AG04450 (cell line): ENCODE results near the gene WDR20. TPM values are rescaled to one million over a fixed set of nuclear protein-coding genes. Genes with fewer than 3 reads are reported as not detected.

Experiments
- CTCF ChIA-PET: fragments of 300-600, 350-600 bp; formaldehyde crosslinking; extraction: SDS; loops from one replicate; lab custom pipeline; 2022; ENCODE audit warnings: antibody characterized with exemption, inconsistent platforms; lab: Charles Lee
- POLR2A ChIA-PET: fragments of 350-600 bp; formaldehyde crosslinking; extraction: SDS; loops from one replicate; lab custom pipeline; 2021; ENCODE audit warnings: antibody characterized with exemption, inconsistent platforms; lab: Yijun Ruan, JAX
- DNase-seq: peaks from one replicate; pipeline ENCODE4 v3.0.0-alpha.2; 2011; ENCODE audit warnings: low read depth, low spot score
- H3K27ac ChIP-seq: one replicate; pipeline ENCODE4 v1.5.1; 2012; ENCODE audit warnings: low read depth, low read length, control low read depth
- H3K27me3 ChIP-seq: one replicate; pipeline ENCODE4 v1.6.0; 2012; ENCODE audit warnings: low read length; ENCODE audit not compliant: control insufficient read depth, insufficient read depth
- H3K4me3 ChIP-seq: 2 replicates; pipeline ENCODE4 v1.5.1; 2011; ENCODE audit warnings: mild to moderate bottlenecking, low read depth, low read length, control low read depth
- H3K9me3 ChIP-seq: 2 replicates; pipeline ENCODE4 v1.5.1; 2012; ENCODE audit warnings: low read length; ENCODE audit not compliant: control insufficient read depth, insufficient read depth
- polyA plus RNA-seq: library from polyadenylated mRNA; depleted of rRNA; stranded (reverse); fragments of >200 nt; gene quantifications from 2 replicates; pipeline ENCODE4 v1.2.3, GENCODE V29; 2011
- TF ChIP-seq, protein P1 (sequence below): IDR thresholded peaks from 2 replicates; pipeline ENCODE4 v1.5.1; 2011; ENCODE audit warnings: low read depth, low read length, control low read depth, inconsistent platforms

Gene WDR20
- polyA plus RNA-seq, 1 experiment, result 16.6 TPM

DNA sequence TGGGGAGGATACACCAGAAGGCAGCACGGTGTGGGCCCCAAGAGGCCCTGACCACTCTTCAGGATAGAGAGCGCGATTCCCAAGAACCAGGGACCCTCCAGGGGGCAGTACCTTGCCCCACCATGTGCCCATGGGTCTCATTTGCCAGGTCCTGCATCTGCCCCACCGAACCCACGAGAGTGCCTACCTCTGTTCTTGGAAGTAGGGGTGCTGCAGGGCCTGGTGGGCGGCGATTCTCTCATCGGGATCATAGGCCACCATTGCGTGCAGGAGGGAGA is 92.6 kb downstream of the WDR20 start:
- peaks cover 4% of the 10 kb centered on the region; the same call in 1 of the 2 replicates for H3K9me3 ChIP-seq
- ChIA-PET POLR2A (no interaction called here), CTCF (interaction anchor here (1.1 kb wide), 2 partner anchors 82 to 83 kb away, joined by 4 to 7 read pairs; no protein-coding TSS in a partner anchor)
- H3K27me3 ChIP-seq, result no peaks in the 10 kb centered on the region
- TF ChIP-seq, protein P1, sequence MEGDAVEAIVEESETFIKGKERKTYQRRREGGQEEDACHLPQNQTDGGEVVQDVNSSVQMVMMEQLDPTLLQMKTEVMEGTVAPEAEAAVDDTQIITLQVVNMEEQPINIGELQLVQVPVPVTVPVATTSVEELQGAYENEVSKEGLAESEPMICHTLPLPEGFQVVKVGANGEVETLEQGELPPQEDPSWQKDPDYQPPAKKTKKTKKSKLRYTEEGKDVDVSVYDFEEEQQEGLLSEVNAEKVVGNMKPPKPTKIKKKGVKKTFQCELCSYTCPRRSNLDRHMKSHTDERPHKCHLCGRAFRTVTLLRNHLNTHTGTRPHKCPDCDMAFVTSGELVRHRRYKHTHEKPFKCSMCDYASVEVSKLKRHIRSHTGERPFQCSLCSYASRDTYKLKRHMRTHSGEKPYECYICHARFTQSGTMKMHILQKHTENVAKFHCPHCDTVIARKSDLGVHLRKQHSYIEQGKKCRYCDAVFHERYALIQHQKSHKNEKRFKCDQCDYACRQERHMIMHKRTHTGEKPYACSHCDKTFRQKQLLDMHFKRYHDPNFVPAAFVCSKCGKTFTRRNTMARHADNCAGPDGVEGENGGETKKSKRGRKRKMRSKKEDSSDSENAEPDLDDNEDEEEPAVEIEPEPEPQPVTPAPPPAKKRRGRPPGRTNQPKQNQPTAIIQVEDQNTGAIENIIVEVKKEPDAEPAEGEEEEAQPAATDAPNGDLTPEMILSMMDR, result no peak
- no peak for DNase-seq
- H3K27ac ChIP-seq, result no peak overlapping the region
- H3K4me3 ChIP-seq, result no peak overlapping the region

DNA sequence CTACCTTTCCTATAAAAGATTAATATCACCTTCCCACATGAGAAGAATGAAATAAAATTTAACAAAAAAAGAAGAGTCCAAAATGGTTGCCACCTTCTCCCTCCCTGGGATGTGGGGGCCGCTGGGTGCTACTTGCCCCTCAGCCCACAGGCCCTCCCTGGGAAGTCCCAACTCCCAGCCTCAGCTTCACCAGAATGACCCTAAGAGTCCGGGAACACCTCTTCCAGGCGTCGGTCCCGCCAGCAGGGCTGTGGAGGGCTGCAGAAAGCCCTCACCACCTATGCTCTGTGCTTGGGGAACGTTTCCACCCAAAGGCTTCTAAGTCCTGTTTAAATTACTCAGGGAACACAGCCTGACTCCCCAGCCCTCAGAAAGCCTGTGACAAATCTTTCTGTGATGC is 93.4 kb downstream of the WDR20 start:
- peaks cover 4% of the 10 kb centered on the region; the same call in 1 of the 2 replicates for H3K9me3 ChIP-seq
- ChIA-PET POLR2A (no interaction called here), CTCF (interaction anchor here (1.1 kb wide), 1 partner anchor 81 kb away, joined by 7 read pairs; no protein-coding TSS in a partner anchor)
- H3K4me3 ChIP-seq, result no peak overlapping the region
- DNase-seq, result no peak
- no peaks in the 10 kb centered on the region for H3K27me3 ChIP-seq
- TF ChIP-seq, protein P1, result no peak
- H3K27ac ChIP-seq, result no peak overlapping the region

DNA sequence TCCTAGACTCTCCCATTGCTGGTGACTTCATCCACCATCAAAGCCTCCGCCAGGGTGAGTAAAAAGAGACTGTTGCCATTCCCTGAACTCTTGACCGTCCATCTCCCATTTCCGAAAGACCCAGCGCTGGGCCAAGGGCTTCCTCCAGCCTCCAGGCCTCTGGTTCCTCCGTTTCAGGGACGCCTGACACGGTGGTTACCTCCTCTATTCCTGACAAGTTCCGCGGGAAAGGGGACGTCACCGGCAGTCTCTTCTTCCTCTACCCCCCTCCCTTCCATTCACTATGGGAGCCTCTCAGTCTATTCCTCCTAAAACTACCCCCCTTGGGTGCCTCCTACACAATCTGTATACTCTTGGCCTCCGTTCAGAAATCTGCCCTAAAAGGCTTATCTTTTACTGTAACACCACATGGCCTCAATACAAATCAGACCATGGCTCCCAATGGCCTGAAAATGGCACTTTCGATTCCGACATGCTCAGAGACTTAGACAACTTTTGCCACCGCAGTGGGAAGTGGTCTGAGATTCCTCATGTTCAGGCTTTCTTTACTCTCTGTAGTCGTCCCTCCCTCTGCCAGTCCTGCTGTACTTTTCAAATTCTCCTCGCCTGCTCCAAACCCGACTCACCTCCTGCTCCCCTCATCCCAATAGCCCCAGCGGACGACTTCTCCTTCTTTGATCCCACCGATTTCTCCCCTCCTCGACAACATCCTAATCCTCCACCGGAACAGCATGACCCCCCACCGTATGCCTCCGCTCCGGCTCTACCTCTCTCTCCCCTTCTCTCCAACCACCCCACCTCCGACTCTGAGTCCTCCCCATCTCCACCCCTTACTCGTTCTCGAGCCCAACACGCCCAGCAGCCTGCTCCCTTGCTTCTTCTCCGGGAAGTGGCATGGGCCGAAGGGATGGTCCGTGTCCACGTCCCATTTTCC is 94.9 kb downstream of the WDR20 start:
- no peaks in the 10 kb centered on the region; the same call in 1 of the 2 replicates for H3K9me3 ChIP-seq
- no peak overlapping the region for H3K27ac ChIP-seq
- ChIA-PET POLR2A (no interaction called here), CTCF (no interaction called here)
- no peaks in the 10 kb centered on the region for H3K27me3 ChIP-seq
- 0 out of 2 replicates have a peak overlapping the region, but pooled peaks have one; percentile 17 for H3K4me3 ChIP-seq
- TF ChIP-seq, protein P1, result no peak
- no peak for DNase-seq

DNA sequence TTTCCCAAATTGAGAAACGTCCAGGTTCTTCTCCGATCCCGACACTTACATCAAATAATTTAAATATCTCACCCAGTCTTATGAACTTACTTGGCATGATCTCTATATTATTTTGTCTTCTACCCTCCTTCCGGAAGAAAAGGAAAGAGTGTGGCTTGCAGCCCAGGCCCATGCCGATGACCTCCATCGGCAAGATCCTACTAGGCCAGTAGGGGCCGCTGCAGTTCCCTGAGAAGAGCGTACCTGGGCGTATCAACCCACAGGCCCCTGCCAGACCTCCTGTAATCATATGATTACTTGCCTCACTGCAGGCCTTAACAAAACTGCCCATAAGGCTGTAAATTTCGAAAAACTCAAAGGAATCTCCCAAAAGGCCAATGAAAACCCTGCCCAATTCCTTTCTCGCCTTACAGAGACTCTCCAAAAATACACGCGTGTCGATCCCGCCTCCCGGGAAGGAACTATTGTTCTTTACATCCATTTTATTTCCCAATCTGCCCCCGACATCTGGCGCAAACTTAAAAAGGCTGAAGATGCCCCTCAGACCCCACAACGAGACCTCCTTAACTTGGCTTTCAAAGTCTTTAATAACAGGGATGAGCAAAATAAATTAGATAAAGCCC is 95.7 kb downstream of the WDR20 start:
- TF ChIP-seq, protein P1, result peak; percentile 93
- peak; percentile 72 for DNase-seq
- no peaks in the 10 kb centered on the region for H3K9me3 ChIP-seq
- CTCF ChIA-PET, result interaction anchor here (1.2 to 1.9 kb wide), 2 partner anchors 79 to 85 kb away, joined by 3 to 17 read pairs; no protein-coding TSS in a partner anchor
- 0 out of 2 replicates have a peak overlapping the region, but pooled peaks have one; percentile 17 for H3K4me3 ChIP-seq
- H3K27ac ChIP-seq, result peak overlapping the region; percentile 57
- POLR2A ChIA-PET, result no interaction called here
- no peaks in the 10 kb centered on the region for H3K27me3 ChIP-seq
